Urothelium cell line (cell line): Measurements from ENCODE around the gene RAB14.

Source experiments
- DNase-seq: peaks from one replicate; pipeline ENCODE4 v3.0.0; 2011; ENCODE audit warnings: low spot score, mixed read lengths
- FAIRE-seq: peaks from 2 replicates; lab custom pipeline; 2011; peaks lifted over from hg19 to GRCh38; lab: Jason Lieb, UNC

Gene RAB14

GRCh38 chr9:121220996-121221663, 19.5 kb upstream of the RAB14 start:
- DNase-seq (no peak), FAIRE-seq (no peak)

- DNase-seq: no peak
- FAIRE-seq: no peak
Observed at GRCh38 chr9:121219530-121219929, 17.9 kb upstream of the RAB14 start.

- FAIRE-seq (no peak), DNase-seq (no peak)
Observed at GRCh38 chr9:121218357-121219027, 16.8 kb upstream of the RAB14 start.

- FAIRE-seq (no peak), DNase-seq (no peak)
Observed at GRCh38 chr9:121217609-121218292, 16.1 kb upstream of the RAB14 start.

GRCh38 chr9:121216271-121216805, 14.7 kb upstream of the RAB14 start:
- DNase-seq: no peak
- FAIRE-seq: no peak

- FAIRE-seq (no peak), DNase-seq (no peak)
Observed at GRCh38 chr9:121214005-121214404, 12.3 kb upstream of the RAB14 start.

GRCh38 chr9:121213136-121213806, 11.6 kb upstream of the RAB14 start:
- no peak for FAIRE-seq
- DNase-seq: peak; percentile 84

GRCh38 chr9:121210536-121210935, 8.9 kb upstream of the RAB14 start:
- DNase-seq: no peak
- FAIRE-seq: no peak

- DNase-seq: no peak
- FAIRE-seq: no peak
Observed at GRCh38 chr9:121207371-121207940, 5.8 kb upstream of the RAB14 start.

GRCh38 chr9:121206516-121207370, 5.1 kb upstream of the RAB14 start:
- FAIRE-seq (no peak), DNase-seq (no peak)

GRCh38 chr9:121204611-121205010, 2.9 kb upstream of the RAB14 start:
- FAIRE-seq (no peak), DNase-seq (no peak)

- no peak for FAIRE-seq
- DNase-seq: no peak
Observed at GRCh38 chr9:121204121-121204520, 2.5 kb upstream of the RAB14 start.

- peak; percentile 25 for DNase-seq
Observed at GRCh38 chr9:121201045-121201737, 478 bp downstream of the RAB14 start.

GRCh38 chr9:121200356-121200755, 1.3 kb downstream of the RAB14 start:
- FAIRE-seq (no peak), DNase-seq (no peak)

More at GRCh38 chr9:121201045-121201737, 478 bp downstream of the RAB14 start:
- no peak for FAIRE-seq

- DNase-seq: no peak
- no peak for FAIRE-seq
Observed at GRCh38 chr9:121199921-121200320, 1.7 kb downstream of the RAB14 start.

- no peak for FAIRE-seq
Observed at GRCh38 chr9:121198512-121199042, 3.1 kb downstream of the RAB14 start.

GRCh38 chr9:121197132-121197531, 4.5 kb downstream of the RAB14 start:
- FAIRE-seq (no peak), DNase-seq (no peak)

More at GRCh38 chr9:121198512-121199042, 3.1 kb downstream of the RAB14 start:
- no peak for DNase-seq

GRCh38 chr9:121196389-121196788, 5.3 kb downstream of the RAB14 start:
- DNase-seq: no peak
- no peak for FAIRE-seq

- DNase-seq (no peak), FAIRE-seq (no peak)
Observed at GRCh38 chr9:121194730-121195129, 6.9 kb downstream of the RAB14 start.
